GM21390 (cell line): ENCODE measurements around the gene CTR9.
A peak's percentile ranks its signal among the peaks of the same experiment; 100 is the strongest.

Source experiments
- ATAC-seq: cut with Tn5 transposase; IDR thresholded peaks from one replicate; pipeline ENCODE4 v1.9.1; 2021; ENCODE audit not compliant: unreplicated experiment

Gene CTR9

GRCh38 chr11:10750838-10751580, at the start of gene CTR9:
CTR9 (plus strand) TSS chr11:10751246; CDS start chr11:10751413, 167 bp downstream.
- peak; percentile 91 for ATAC-seq

- ATAC-seq = no peak
These were observed 49.1 kb upstream of the CTR9 start for GRCh38 chr11:10701982-10702381.

GRCh38 chr11:10708131-10708530, 42.9 kb upstream of the CTR9 start:
- no peak for ATAC-seq

GRCh38 chr11:10709299-10710086, 41.6 kb upstream of the CTR9 start:
- no peak for ATAC-seq

GRCh38 chr11:10715571-10715970, 35.5 kb upstream of the CTR9 start:
- no peak for ATAC-seq

GRCh38 chr11:10716122-10716521, 34.9 kb upstream of the CTR9 start:
- ATAC-seq = no peak

- ATAC-seq = no peak
These were observed 34.3 kb upstream of the CTR9 start for GRCh38 chr11:10716543-10717259.

GRCh38 chr11:10719616-10720015, 31.4 kb upstream of the CTR9 start:
- ATAC-seq = no peak

GRCh38 chr11:10720881-10721376, 30.1 kb upstream of the CTR9 start:
- no peak for ATAC-seq

- no peak for ATAC-seq
These were observed 28.7 kb upstream of the CTR9 start for GRCh38 chr11:10722307-10722706.

GRCh38 chr11:10725114-10725906, 25.7 kb upstream of the CTR9 start:
- no peak for ATAC-seq

GRCh38 chr11:10725907-10726253, 25.2 kb upstream of the CTR9 start:
- ATAC-seq = no peak

GRCh38 chr11:10727146-10727851, 23.7 kb upstream of the CTR9 start:
- no peak for ATAC-seq

- ATAC-seq = no peak
These were observed 22.9 kb upstream of the CTR9 start for GRCh38 chr11:10728154-10728553.

- no peak for ATAC-seq
These were observed 22.1 kb upstream of the CTR9 start for GRCh38 chr11:10728789-10729472.

GRCh38 chr11:10730151-10730550, 20.9 kb upstream of the CTR9 start:
- ATAC-seq = no peak

GRCh38 chr11:10731064-10731680, 19.9 kb upstream of the CTR9 start:
- no peak for ATAC-seq

- peak; percentile 96 for ATAC-seq
These were observed 15.3 kb upstream of the CTR9 start for GRCh38 chr11:10735481-10736475.
